GM19438 (cell line): ENCODE data around the gene NUP93.
"Not testable (repeated sequence)": the region's sequence is repeated elsewhere in the genome, so short reads cannot be mapped to it uniquely, and the experiment has no call there.

Source experiments
- ATAC-seq: cut with Tn5 transposase; IDR thresholded peaks from one replicate; pipeline ENCODE4 v1.9.1; 2021; ENCODE audit warnings: low read depth; ENCODE audit not compliant: unreplicated experiment

The NUP93 gene

GRCh38 chr16:56774016-56774680 lies 44.2 kb downstream of the NUP93 start:
- no peak for ATAC-seq

GRCh38 chr16:56775162-56775561 lies 45.2 kb downstream of the NUP93 start:
- ATAC-seq: no peak

DNA sequence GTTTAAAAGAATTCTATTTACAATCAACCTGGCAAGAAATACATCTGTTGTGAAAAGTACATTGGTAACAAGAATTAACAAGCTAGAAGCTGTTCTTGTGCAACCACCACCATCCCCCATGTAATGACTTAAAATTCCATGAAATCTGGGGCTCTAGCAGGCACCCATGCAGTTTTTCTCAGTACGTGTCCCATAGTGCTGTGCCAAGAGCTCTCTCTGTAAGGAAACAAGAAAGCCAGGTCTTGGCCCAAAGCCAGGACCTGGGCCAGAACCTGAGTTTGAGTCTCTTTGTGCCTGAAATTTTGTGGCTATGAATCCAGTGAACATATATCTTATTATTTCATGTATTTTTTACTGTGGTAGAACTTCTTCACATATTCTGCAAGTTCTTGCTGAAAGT lies 46.6 kb downstream of the NUP93 start:
- ATAC-seq: no peak

DNA sequence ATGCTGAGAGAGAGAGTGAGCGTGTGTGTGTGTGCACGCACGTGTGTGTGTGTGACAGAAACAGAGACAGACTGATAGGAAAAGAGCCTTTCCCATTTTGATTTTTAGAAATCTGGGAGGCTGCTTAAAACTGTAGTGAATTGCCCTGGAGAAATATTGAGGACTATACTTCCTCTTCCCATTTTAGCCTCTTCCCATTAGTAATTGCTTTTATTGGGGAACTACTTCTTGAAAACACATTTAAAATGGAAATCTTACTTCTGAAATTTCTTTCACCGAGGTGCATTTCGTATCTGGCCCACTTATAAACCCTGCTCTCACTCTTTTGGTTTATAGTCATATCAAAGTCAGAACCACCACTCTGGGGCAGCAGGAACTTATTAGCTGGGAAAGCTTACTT lies 47.1 kb downstream of the NUP93 start:
- no peak for ATAC-seq

DNA sequence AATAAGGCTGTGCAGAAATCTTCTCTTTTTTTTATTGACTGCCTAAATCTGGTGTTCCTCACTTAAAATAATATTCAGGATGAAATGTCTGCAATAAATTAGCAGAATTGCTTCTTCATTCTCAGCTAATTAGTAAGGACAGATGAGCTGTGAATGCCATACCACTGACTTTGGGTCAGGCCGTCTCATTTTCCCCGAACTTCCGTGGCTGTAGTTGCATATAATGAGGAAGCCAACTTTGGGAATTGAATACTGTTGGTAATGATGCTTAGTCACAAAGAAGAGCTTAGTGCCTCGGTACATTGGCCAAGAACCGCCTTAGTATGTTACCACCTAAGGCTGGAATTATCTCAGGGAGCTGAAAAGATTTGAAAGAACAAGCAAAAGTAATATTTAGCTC lies 47.6 kb downstream of the NUP93 start:
- no peak for ATAC-seq

- no peak for ATAC-seq
Observed at GRCh38 chr16:56779906-56780305, 50.0 kb downstream of the NUP93 start.

- no peak for ATAC-seq
Observed at GRCh38 chr16:56780646-56781045, 50.7 kb downstream of the NUP93 start.

- no peak for ATAC-seq
Observed at GRCh38 chr16:56781528-56781961, 51.6 kb downstream of the NUP93 start.

DNA sequence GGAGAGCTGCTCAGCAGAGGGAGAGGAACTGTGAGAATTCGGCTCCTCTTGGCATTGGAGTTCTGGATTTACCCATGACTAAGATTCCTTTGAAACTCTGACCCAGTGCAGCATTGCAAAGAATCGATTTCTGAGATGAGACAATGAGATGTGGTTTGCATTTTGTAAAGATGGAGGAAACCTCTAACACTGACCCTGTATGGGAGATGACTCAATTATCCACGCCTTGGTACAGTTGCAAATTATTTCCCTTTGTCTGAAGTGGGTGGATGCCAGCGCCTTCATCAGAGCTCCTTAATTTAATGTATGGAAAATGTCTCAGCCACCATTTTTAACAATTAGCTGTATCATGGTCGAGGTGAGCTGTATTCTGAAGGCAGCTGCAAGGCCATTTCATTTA lies 53.4 kb downstream of the NUP93 start:
- ATAC-seq: no peak

- ATAC-seq: no peak
Observed at GRCh38 chr16:56785317-56785716, 55.4 kb downstream of the NUP93 start.

DNA sequence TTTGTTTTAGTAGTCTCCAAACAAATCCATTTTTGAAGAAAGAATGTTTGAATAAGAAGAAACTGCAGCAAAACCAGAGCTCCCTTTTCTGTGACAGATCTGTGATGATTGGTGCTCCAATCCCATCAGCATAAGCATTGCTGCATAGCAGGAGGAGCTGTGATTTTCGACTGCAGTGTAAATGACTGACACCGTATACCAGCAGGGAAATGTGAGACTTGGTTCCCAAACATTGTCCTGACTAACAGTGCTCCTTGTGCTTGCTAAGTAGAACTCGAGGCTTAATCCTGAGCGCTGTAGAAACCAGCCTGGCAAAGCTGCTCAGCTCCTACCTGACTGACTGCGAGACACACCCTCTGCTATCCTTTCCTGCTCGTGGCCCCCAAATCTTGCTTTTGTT lies 57.2 kb downstream of the NUP93 start:
- ATAC-seq: no peak

GRCh38 chr16:56788435-56788834 lies 58.5 kb downstream of the NUP93 start:
- no peak for ATAC-seq

GRCh38 chr16:56789360-56789759 lies 59.4 kb downstream of the NUP93 start:
- ATAC-seq: no peak

DNA sequence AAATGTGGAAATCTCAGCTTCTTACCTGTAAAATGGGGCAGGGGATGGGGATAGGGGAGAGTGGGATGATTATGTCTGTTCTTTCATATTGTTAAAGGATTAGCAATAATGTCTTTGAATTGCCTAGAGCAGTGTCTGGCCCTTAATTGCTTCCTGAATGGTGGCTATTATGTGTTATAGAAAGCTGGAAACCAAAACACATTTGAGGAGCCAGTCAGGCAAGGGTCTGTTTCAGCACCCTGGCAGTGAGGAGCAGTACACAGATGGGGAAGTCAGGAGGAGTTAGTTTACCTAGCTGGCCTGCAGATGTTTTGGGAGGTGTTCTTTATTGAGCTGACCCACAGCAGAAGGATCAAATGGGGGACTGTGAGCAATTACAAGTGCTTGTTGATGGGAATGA lies 63.0 kb downstream of the NUP93 start:
- no peak for ATAC-seq

DNA sequence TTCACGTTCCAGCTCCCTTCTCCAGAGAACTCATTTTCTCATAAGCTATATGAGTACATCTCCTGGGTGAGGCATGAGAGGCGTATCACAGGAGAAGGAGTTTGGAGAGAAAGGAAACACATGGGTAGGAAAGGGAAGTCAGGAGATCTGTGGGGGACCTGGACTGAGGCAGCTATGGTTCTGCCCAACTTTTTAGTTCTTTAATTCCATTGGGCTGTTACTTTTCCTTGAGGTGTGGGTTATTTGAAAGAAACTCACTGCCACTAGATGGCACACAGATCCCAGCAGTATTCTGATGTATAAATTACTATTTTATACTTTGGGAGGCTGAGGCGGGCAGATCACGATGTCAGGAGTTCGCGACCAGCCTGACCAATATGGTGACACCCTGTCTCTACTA lies 63.6 kb downstream of the NUP93 start:
- ATAC-seq: no peak

DNA sequence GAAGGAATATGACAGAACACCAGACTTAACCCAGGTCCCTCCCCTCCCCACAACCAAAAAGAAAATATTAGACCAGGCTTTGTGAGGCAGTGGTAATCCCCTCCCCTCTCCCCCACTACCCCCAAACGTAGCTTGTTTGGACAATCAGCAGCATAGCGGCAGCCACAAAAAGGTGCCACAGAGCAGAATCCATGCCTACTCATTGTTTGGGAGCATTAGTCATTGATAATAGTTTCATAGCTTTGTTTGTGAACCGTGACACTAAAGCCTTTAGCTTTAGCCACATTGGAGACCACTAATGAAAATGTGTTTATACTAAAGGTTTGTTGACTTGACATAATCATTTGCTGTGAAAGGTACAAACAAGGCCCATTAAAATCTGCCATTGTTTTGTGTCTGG lies 65.1 kb downstream of the NUP93 start:
- no peak for ATAC-seq

GRCh38 chr16:56797038-56797437 lies 67.1 kb downstream of the NUP93 start:
- ATAC-seq: not testable (repeated sequence)

DNA sequence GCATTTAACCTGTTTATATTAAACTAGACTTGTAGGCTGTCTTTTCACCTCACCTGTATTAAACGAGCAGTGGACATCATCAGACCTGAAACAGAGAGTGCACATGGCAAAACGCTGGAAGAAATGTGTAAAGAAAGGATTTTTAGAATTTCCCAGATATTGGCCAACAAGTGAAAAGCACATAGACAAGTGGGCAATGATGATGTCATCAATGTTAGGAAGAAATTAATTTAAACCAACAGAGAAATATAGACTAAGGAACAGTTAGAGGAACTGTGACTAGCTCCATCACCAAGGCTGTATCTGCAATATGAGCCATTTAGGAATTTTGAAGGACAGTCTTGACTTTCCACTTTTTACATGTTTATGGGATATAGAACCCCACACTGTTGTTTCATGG lies 67.9 kb downstream of the NUP93 start:
- no peak for ATAC-seq

DNA sequence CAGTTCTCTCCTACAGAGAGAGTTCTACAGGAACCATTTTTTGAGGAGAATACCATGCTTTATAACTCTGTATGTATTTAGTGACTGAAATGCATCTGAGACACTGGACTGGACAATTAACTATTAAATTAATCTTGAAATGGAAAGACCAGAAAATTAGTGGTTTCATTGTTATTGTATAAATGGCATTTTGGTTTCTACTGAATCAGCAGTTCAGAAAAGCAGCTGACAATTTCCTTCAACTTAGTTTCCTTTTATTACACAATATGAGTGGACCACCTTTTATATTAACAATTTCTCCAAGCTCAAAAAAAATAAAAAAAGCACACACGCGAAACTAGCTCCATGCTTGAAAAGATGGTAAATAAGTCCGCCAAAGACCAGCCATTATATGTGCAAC lies 69.0 kb downstream of the NUP93 start:
- ATAC-seq: no peak

DNA sequence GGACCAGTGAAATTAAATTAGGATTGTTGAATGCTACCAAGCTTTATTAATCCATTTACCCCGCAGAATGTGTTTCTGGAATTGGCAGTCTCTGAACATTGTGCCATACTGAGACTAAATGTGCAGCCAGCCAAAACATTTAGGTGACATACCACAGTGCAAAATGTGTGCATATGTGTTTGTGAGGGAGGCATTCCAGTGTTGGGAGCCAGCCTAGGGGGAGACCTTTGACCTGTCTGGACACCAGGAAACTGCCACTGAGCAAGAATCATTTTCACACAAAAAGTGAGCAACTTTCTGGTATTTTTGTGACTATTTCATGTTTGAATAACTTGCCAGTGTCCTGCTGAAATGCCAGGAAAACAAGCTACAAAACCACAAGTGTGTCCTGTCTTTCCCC lies 70.4 kb downstream of the NUP93 start:
- no peak for ATAC-seq

DNA sequence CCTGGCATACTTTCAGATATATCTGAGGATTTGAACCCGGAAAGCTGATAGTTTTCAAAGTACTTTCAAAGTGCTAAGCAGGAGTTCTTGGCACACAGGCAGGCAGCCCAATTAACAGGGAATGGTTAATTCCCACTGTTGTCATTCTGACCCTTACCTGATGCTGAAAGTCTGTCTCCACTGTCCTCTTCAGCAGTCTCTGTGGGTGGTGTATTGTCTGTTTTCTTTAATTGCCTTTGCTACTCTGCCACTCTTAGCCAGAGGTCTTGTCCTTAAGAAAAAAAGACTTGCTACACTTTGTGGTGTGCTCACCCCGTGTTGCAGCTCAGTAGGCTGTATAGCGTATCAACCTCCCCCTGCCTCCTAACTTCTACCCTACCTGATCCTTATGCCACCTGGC lies 71.8 kb downstream of the NUP93 start:
- ATAC-seq: no peak

DNA sequence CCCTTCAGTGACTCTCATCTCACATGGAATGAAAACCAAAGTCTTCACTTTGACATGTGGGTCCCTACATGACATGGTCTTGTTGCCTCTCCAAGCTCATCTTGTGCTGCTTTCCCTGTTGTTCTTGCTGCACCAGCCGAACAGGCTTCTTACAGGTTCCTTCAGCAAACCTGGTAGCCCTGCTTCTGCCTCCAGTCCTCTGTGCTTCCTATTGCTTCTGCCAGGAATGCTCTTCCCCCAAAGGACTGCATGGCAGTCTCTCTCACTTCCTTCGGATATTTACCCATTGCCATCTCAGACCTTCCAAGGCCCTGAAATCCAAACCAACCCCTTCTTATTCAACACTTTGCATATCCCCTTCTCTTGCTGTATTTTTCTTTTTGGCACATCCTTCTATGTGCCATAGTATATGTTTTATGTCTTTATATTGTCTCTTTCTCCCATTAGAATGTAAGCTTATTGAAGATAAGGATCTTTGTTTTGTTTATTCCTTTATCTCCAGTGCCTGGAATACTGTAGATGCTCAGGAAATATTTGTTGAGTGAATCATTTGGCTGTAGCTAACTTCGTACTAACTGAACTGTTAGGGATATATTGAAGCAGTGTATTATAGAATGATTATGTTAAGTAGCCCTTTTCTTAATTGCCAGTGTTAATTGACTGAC lies 77.2 kb downstream of the NUP93 start:
- no peak for ATAC-seq

GRCh38 chr16:56807676-56808067 lies 77.7 kb downstream of the NUP93 start:
- not testable (repeated sequence) for ATAC-seq
